Muscle of leg (tissue), 11 donors: ENCODE results near the gene SLFN13. TPM values are rescaled to one million over a fixed set of nuclear protein-coding genes. Genes with fewer than 3 reads are reported as not detected.
"Not testable (repeated sequence)": the region's sequence is repeated elsewhere in the genome, so short reads cannot be mapped to it uniquely, and the experiment has no call there.

Experiments used
- DNase-seq: peaks from one replicate; pipeline ENCODE4 v3.0.0; 2013
- H3K27ac ChIP-seq: one replicate; pipeline ENCODE4 v1.5.1; 2013; ENCODE audit warnings: mild to moderate bottlenecking, low read length, control low read depth
- H3K27me3 ChIP-seq: one replicate; pipeline ENCODE4 v1.6.1; 2013; ENCODE audit warnings: low read length; ENCODE audit not compliant: control insufficient read depth, insufficient read depth
- H3K36me3 ChIP-seq: one replicate; pipeline ENCODE4 v1.6.1; 2013; ENCODE audit warnings: low read length; ENCODE audit not compliant: control insufficient read depth, insufficient read depth
- H3K4me1 ChIP-seq: one replicate; pipeline ENCODE4 v1.6.1; 2013; ENCODE audit warnings: low read length; ENCODE audit not compliant: control insufficient read depth, insufficient read depth
- H3K4me3 ChIP-seq: one replicate; pipeline ENCODE4 v1.5.1; 2013; ENCODE audit warnings: low read length, control low read depth
- H3K9me3 ChIP-seq: replicated peaks from 2 replicates; pipeline ENCODE4 v1.6.1; 2013; ENCODE audit warnings: low read depth, low read length; ENCODE audit not compliant: control insufficient read depth
- WGBS: methylation state at CpG from one replicate; pipeline ENCODE4 v1.1.5; 2013; ENCODE audit warnings: missing lambda C conversion rate; ENCODE audit not compliant: insufficient coverage; 5-methylcytosine and 5-hydroxymethylcytosine counted together
- polyA plus RNA-seq, 8 donors: library from polyadenylated mRNA; unstranded; fragments of 120-200 nt; gene quantifications; one replicate each; pipeline versions ENCODE4 v1.2.1 to v1.2.3, GENCODE V29; 2013; ENCODE audit warnings: inconsistent platforms in 1 of 8, low replicate concordance in 1 of 8; ENCODE audit not compliant: insufficient read length in 8 of 8, insufficient read depth in 1 of 8
- total RNA-seq: library from RNA; stranded (reverse); fragments of 120-200 nt; gene quantifications from one replicate; pipeline ENCODE4 v1.2.4, GENCODE V29; 2013

The SLFN13 gene
- total and polyA plus RNA-seq, 9 donors: 1.8 to 9.4 (median 2.7) TPM

- no peak for DNase-seq
- no peaks in the 10 kb centered on the region for H3K4me1 ChIP-seq
- WGBS: no CpG with 5 or more reads among the region's 5 CpGs
- no peaks in the 10 kb centered on the region for H3K36me3 ChIP-seq
- H3K27ac ChIP-seq: no peak overlapping the region
- no peaks in the 10 kb centered on the region for H3K9me3 ChIP-seq
- H3K4me3 ChIP-seq: no peak overlapping the region
- H3K27me3 ChIP-seq: peaks cover 14% of the 10 kb centered on the region
Observed at GRCh38 chr17:35477248-35477647, 28.7 kb upstream of the SLFN13 start.

GRCh38 chr17:35476283-35476820 is 27.8 kb upstream of the SLFN13 start:
- no peaks in the 10 kb centered on the region for H3K36me3 ChIP-seq
- no peak for DNase-seq
- H3K27ac ChIP-seq: no peak overlapping the region
- H3K4me3 ChIP-seq: no peak overlapping the region
- WGBS: 63% methylated on average over 1 of the region's 2 CpGs
- H3K9me3 ChIP-seq: no peaks in the 10 kb centered on the region
- H3K27me3 ChIP-seq: peaks cover 11% of the 10 kb centered on the region
- H3K4me1 ChIP-seq: no peaks in the 10 kb centered on the region

- Histone ChIP-seq H3K4me1 (no peaks in the 10 kb centered on the region), H3K27me3 (peaks cover 9% of the 10 kb centered on the region), H3K36me3 (no peaks in the 10 kb centered on the region), H3K4me3 (no peak overlapping the region), H3K27ac (no peak overlapping the region), H3K9me3 (no peaks in the 10 kb centered on the region)
- WGBS: no CpG with 5 or more reads among the region's 4 CpGs
- DNase-seq: no peak
Observed at GRCh38 chr17:35468475-35468874, 19.9 kb upstream of the SLFN13 start.

- Histone ChIP-seq H3K4me3 (no peak overlapping the region), H3K27ac (no peak overlapping the region), H3K9me3 (no peaks in the 10 kb centered on the region), H3K4me1 (no peaks in the 10 kb centered on the region), H3K27me3 (peaks cover 13% of the 10 kb centered on the region), H3K36me3 (no peaks in the 10 kb centered on the region)
- no CpG with 5 or more reads among the region's 4 CpGs for WGBS
- DNase-seq: no peak
Observed at GRCh38 chr17:35467824-35468223, 19.3 kb upstream of the SLFN13 start.

GRCh38 chr17:35460354-35460851 is 11.8 kb upstream of the SLFN13 start:
- DNase-seq: peak; percentile 21
- Histone ChIP-seq H3K4me1 (peaks cover 5% of the 10 kb centered on the region), H3K9me3 (no peaks in the 10 kb centered on the region), H3K4me3 (no peak overlapping the region), H3K27ac (no peak overlapping the region), H3K36me3 (no peaks in the 10 kb centered on the region), H3K27me3 (peaks cover 29% of the 10 kb centered on the region)
- under 1% methylated on average over 37 of the region's 44 CpGs for WGBS

GRCh38 chr17:35454035-35454434 is 5.5 kb upstream of the SLFN13 start:
- not testable (repeated sequence) for H3K27ac ChIP-seq, H3K4me3 ChIP-seq, H3K4me1 ChIP-seq, DNase-seq, H3K9me3 ChIP-seq, H3K36me3 ChIP-seq
- H3K27me3 ChIP-seq: peaks cover 35% of the 10 kb centered on the region
- 85% methylated on average over 5 of the region's 5 CpGs for WGBS

- Histone ChIP-seq H3K27me3 (peaks cover 44% of the 10 kb centered on the region), H3K27ac (no peak overlapping the region), H3K36me3 (no peaks in the 10 kb centered on the region), H3K4me3 (no peak overlapping the region), H3K4me1 (peaks cover 15% of the 10 kb centered on the region), H3K9me3 (no peaks in the 10 kb centered on the region)
- no CpG with 5 or more reads among the region's 1 CpG for WGBS
- no peak for DNase-seq
Observed at GRCh38 chr17:35453171-35453570, 4.6 kb upstream of the SLFN13 start.

GRCh38 chr17:35449371-35449931 is 885 bp upstream of the SLFN13 start:
- H3K4me3 ChIP-seq: peak overlapping the region; percentile 24
- H3K27ac ChIP-seq: no peak overlapping the region
- DNase-seq: peak; percentile 36
- peaks cover 25% of the 10 kb centered on the region for H3K4me1 ChIP-seq
- H3K9me3 ChIP-seq: no peaks in the 10 kb centered on the region
- H3K27me3 ChIP-seq: peaks cover 39% of the 10 kb centered on the region
- no peaks in the 10 kb centered on the region for H3K36me3 ChIP-seq
- under 1% methylated on average over 23 of the region's 36 CpGs for WGBS

- H3K4me1 ChIP-seq: peaks cover 25% of the 10 kb centered on the region
- DNase-seq: no peak
- 17% methylated on average over 12 of the region's 16 CpGs for WGBS
- no peak overlapping the region for H3K27ac ChIP-seq
- no peaks in the 10 kb centered on the region for H3K9me3 ChIP-seq
- peaks cover 35% of the 10 kb centered on the region for H3K27me3 ChIP-seq
- no peaks in the 10 kb centered on the region for H3K36me3 ChIP-seq
- H3K4me3 ChIP-seq: peak overlapping the region; percentile 50
Observed at GRCh38 chr17:35448899-35449227, 297 bp upstream of the SLFN13 start.

GRCh38 chr17:35447499-35447898 is 1.1 kb downstream of the SLFN13 start:
- DNase-seq: peak; percentile 70
- no CpG with 5 or more reads among the region's 3 CpGs for WGBS
- Histone ChIP-seq H3K36me3 (no peaks in the 10 kb centered on the region), H3K27ac (peak overlapping the region; percentile 51), H3K27me3 (peaks cover 34% of the 10 kb centered on the region), H3K4me3 (peak overlapping the region; percentile 50), H3K9me3 (no peaks in the 10 kb centered on the region), H3K4me1 (peaks cover 25% of the 10 kb centered on the region)

GRCh38 chr17:35438433-35438832 is 10.1 kb downstream of the SLFN13 start:
- Histone ChIP-seq H3K4me3 (no peak overlapping the region), H3K4me1 (peaks cover 11% of the 10 kb centered on the region), H3K27ac (no peak overlapping the region), H3K9me3 (no peaks in the 10 kb centered on the region), H3K27me3 (peaks cover 2% of the 10 kb centered on the region), H3K36me3 (no peaks in the 10 kb centered on the region)
- no peak for DNase-seq
